ENCODE data around the gene PIP5KL1.

The PIP5KL1 gene

GRCh38 chr9:127893392-127893791 is 37.2 kb downstream of the PIP5KL1 start:
- TF ChIP-seq, protein P1, sequence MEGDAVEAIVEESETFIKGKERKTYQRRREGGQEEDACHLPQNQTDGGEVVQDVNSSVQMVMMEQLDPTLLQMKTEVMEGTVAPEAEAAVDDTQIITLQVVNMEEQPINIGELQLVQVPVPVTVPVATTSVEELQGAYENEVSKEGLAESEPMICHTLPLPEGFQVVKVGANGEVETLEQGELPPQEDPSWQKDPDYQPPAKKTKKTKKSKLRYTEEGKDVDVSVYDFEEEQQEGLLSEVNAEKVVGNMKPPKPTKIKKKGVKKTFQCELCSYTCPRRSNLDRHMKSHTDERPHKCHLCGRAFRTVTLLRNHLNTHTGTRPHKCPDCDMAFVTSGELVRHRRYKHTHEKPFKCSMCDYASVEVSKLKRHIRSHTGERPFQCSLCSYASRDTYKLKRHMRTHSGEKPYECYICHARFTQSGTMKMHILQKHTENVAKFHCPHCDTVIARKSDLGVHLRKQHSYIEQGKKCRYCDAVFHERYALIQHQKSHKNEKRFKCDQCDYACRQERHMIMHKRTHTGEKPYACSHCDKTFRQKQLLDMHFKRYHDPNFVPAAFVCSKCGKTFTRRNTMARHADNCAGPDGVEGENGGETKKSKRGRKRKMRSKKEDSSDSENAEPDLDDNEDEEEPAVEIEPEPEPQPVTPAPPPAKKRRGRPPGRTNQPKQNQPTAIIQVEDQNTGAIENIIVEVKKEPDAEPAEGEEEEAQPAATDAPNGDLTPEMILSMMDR (IDR thresholded peaks at IDR 0.05): no peak
- intact Hi-C loops (cut with DNase I; ENCODE audit: low total_unique reads): no loop called here
- Histone ChIP-seq H3K27ac (no peak overlapping the region), H3K4me3 (no peak overlapping the region), H3K9me3 (no peaks in the 10 kb centered on the region), H3K36me3 (peaks cover 74 to 77% (median 76%) of the 10 kb centered on the region in 3 donors), H3K27me3 (no peaks in the 10 kb centered on the region), H3K4me1 (peaks cover 0 to 29% (median 26%) of the 10 kb centered on the region in 4 donors)
- no peak for DNase-seq

DNA sequence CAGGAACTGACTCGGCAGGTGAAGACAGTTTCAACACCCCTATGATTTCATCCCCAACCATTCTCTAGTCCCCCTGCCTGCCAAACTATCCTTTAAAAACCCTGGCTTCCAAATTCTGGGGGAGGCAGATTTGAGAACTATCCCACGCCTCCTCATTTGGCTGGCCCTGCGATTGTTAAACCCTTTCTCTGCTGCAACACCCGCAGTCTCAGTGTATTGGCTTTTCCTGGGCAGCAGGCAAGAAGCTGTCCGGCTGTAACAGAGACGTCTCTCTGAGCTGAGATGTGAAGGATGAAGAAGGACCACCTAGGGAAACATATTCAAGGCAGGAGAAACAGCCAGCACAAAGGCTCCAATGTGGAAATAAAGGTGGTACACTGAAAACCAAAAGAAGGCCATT is 37.7 kb downstream of the PIP5KL1 start:
- no peak overlapping the region for H3K4me3 ChIP-seq
- no peak for DNase-seq
- no peak overlapping the region for H3K27ac ChIP-seq
- intact Hi-C loops (cut with DNase I; ENCODE audit: low total_unique reads): no loop called here
- H3K9me3 ChIP-seq: no peaks in the 10 kb centered on the region
- H3K36me3 ChIP-seq: peaks cover 80 to 83% (median 81%) of the 10 kb centered on the region in 3 donors
- no peaks in the 10 kb centered on the region for H3K27me3 ChIP-seq
- TF ChIP-seq, protein P1 (IDR thresholded peaks at IDR 0.05): no peak
- peaks cover 0 to 25% (median 20%) of the 10 kb centered on the region in 4 donors for H3K4me1 ChIP-seq

DNA sequence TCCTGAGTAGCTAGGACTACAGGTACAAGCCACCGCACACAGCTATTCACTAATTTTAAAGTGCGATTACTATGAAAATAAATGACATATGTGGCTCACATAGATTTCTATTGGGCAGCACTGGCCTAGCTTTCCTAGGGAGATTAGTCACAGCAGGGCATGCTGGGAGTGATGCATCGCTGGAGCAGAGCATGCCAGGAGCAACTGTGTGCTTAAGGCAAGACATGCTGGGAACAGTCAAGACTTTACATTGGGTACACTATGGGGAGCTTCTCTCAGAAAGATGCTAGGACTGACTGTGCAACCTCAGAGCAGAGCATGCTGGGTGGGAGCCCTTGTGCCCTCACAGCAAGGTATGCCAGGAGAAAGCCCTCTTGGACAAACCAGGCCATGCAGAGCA is 40.5 kb downstream of the PIP5KL1 start:
- H3K27ac ChIP-seq: no peak overlapping the region
- intact Hi-C loops (cut with DNase I; ENCODE audit: low total_unique reads): no loop called here
- no peak for DNase-seq
- no peaks in the 10 kb centered on the region for H3K9me3 ChIP-seq
- no peaks in the 10 kb centered on the region for H3K27me3 ChIP-seq
- peaks cover 0 to 13% (median 8%) of the 10 kb centered on the region in 4 donors for H3K4me1 ChIP-seq
- TF ChIP-seq, protein P1 (IDR thresholded peaks at IDR 0.05): no peak
- H3K36me3 ChIP-seq: peaks cover 91 to 99% (median 95%) of the 10 kb centered on the region in 3 donors
- no peak overlapping the region for H3K4me3 ChIP-seq

DNA sequence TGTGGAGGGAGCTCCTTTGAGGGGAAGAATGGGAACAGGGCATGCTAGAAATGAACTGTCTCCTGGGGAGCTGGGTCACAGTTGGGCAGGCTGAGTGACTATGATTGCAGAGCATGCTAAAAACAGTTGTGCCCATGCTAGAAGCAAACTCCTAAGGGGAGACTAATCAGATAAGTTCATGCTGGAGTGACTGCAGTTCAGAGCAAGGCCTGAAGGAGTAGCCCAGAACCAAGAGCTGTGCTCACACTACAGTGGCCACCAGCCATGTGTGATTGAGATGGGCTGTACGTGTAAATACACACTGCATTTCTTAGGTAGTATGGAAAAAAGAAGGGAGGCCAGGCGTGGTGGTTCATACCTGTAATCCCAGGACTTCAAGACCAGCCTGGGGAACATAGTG is 42.8 kb downstream of the PIP5KL1 start:
- Histone ChIP-seq H3K36me3 (peaks cover 73 to 98% (median 81%) of the 10 kb centered on the region in 3 donors), H3K4me1 (peaks cover 0 to 21% (median 18%) of the 10 kb centered on the region in 4 donors), H3K4me3 (no peak overlapping the region), H3K27ac (no peak overlapping the region), H3K27me3 (no peaks in the 10 kb centered on the region), H3K9me3 (no peaks in the 10 kb centered on the region)
- intact Hi-C loops (cut with DNase I; ENCODE audit: low total_unique reads): no loop called here
- TF ChIP-seq, protein P1 (IDR thresholded peaks at IDR 0.05): no peak
- DNase-seq: no peak

- Histone ChIP-seq H3K36me3 (peaks cover 65 to 88% (median 69%) of the 10 kb centered on the region in 3 donors), H3K27ac (no peak overlapping the region), H3K9me3 (no peaks in the 10 kb centered on the region), H3K4me3 (no peak overlapping the region), H3K4me1 (peaks cover 0 to 21% (median 18%) of the 10 kb centered on the region in 4 donors), H3K27me3 (no peaks in the 10 kb centered on the region)
- intact Hi-C loops (cut with DNase I; ENCODE audit: low total_unique reads): no loop called here
- no peak for DNase-seq
- TF ChIP-seq, protein P1 (IDR thresholded peaks at IDR 0.05): no peak
These were observed 44.1 kb downstream of the PIP5KL1 start for GRCh38 chr9:127886401-127886972.
